HEK293 (cell line): ENCODE results near the gene BBS9.

Experiments
- CTCF ChIA-PET: fragments of 350-600 bp; formaldehyde crosslinking; extraction: SDS; loops from one replicate; lab custom pipeline; 2021; ENCODE audit warnings: antibody characterized with exemption; lab: Yijun Ruan, JAX
- POLR2A ChIA-PET: fragments of 300-600 bp; formaldehyde crosslinking; extraction: SDS; loops from one replicate; lab custom pipeline; 2020; ENCODE audit warnings: antibody characterized with exemption, inconsistent platforms; lab: Yijun Ruan, JAX
- H3K27ac ChIP-seq: fragments of 200-500 bp; sonication (Bioruptor generic); 2 replicates; pipeline ENCODE4 v1.5.1; 2014; ENCODE audit warnings: low read depth, low read length, control low read depth, inconsistent platforms; ENCODE audit errors: extremely low read depth
- H3K36me3 ChIP-seq, 2 experiments: fragments of 200-500 bp in 1 of 2; sonication (Bioruptor generic) in 1 of 2; 1 replicate in 1 of 2; 2 replicates in 1 of 2; pipeline ENCODE4 v1.5.1; 2014 to 2017; ENCODE audit warnings: inconsistent platforms in 2 of 2, low read length in 2 of 2; ENCODE audit not compliant: control insufficient read depth in 2 of 2, insufficient read depth in 1 of 2
- H3K4me1 ChIP-seq: fragments of 200-500 bp; sonication (Bioruptor generic); 2 replicates; pipeline ENCODE4 v1.5.1; 2014; ENCODE audit warnings: mild to moderate bottlenecking, low read length, inconsistent platforms; ENCODE audit not compliant: control insufficient read depth, insufficient read depth
- H3K4me3 ChIP-seq: 2 replicates; pipeline ENCODE4 v1.5.1; 2011; ENCODE audit warnings: low read depth, mild to moderate bottlenecking, control low read depth, low read length, moderate library complexity
- H3K9me3 ChIP-seq: fragments of 200-500 bp; sonication (Bioruptor generic); 2 replicates; pipeline ENCODE4 v1.5.1; 2014; ENCODE audit warnings: low read depth, low read length, inconsistent platforms; ENCODE audit not compliant: control insufficient read depth, insufficient read depth
- HOXC10 ChIP-seq: sonication (generic); formaldehyde crosslinking; IDR thresholded peaks from 2 replicates; pipeline ENCODE4 v1.8.1; 2023; ENCODE audit warnings: mild to moderate bottlenecking, missing genetic modification reagents
- HOXD13 ChIP-seq: sonication (generic); formaldehyde crosslinking; IDR thresholded peaks from 2 replicates; pipeline ENCODE4 v1.8.0; 2022; ENCODE audit warnings: missing genetic modification reagents, borderline replicate concordance
- MEIS1 ChIP-seq: sonication (generic); formaldehyde crosslinking; IDR thresholded peaks from 2 replicates; pipeline ENCODE4 v1.8.1; 2022; ENCODE audit warnings: missing genetic modification reagents, mild to moderate bottlenecking, borderline replicate concordance
- SETDB1 ChIP-seq: IDR thresholded peaks from one replicate; pipeline ENCODE4 v1.6.1; 2017; ENCODE audit warnings: mild to moderate bottlenecking, low read length, moderate library complexity, mixed read lengths; ENCODE audit not compliant: insufficient read length
- SP2 ChIP-seq: fragments of 450-650 bp; formaldehyde crosslinking; IDR thresholded peaks from 2 replicates; pipeline ENCODE4 v1.5.1; 2016; ENCODE audit warnings: missing biosample characterization, missing genetic modification characterization
- SP7 ChIP-seq: fragments of 450-650 bp; formaldehyde crosslinking; IDR thresholded peaks from 2 replicates; pipeline ENCODE4 v1.5.1; 2016; ENCODE audit warnings: missing biosample characterization, missing genetic modification characterization
- ZBTB20 ChIP-seq: fragments of 450-650 bp; formaldehyde crosslinking; IDR thresholded peaks from 2 replicates; pipeline ENCODE4 v1.5.1; 2016; ENCODE audit warnings: missing biosample characterization, missing genetic modification characterization
- ZFP37 ChIP-seq: fragments of 450-650 bp; formaldehyde crosslinking; IDR thresholded peaks from 2 replicates; pipeline ENCODE4 v1.5.1; 2016; ENCODE audit warnings: missing biosample characterization, missing genetic modification characterization
- ZNF223 ChIP-seq: fragments of 450-650 bp; formaldehyde crosslinking; IDR thresholded peaks from 2 replicates; pipeline ENCODE4 v1.5.1; 2016; ENCODE audit warnings: missing biosample characterization, missing genetic modification characterization
- ZNF24 ChIP-seq: fragments of 450-650 bp; formaldehyde crosslinking; IDR thresholded peaks from 2 replicates; pipeline ENCODE4 v1.5.1; 2016; ENCODE audit warnings: missing biosample characterization, missing genetic modification characterization
- ZNF280C ChIP-seq: fragments of 450-650 bp; formaldehyde crosslinking; IDR thresholded peaks from 2 replicates; pipeline ENCODE4 v1.5.1; 2016; ENCODE audit warnings: missing biosample characterization, missing genetic modification characterization
- ZNF292 ChIP-seq: fragments of 450-650 bp; formaldehyde crosslinking; IDR thresholded peaks from 2 replicates; pipeline ENCODE4 v1.5.1; 2016; ENCODE audit warnings: low read depth, missing biosample characterization, missing genetic modification characterization, borderline replicate concordance
- ZNF335 ChIP-seq: fragments of 450-650 bp; formaldehyde crosslinking; conservative IDR thresholded peaks from 2 replicates; pipeline ENCODE4 v1.5.1; 2016; ENCODE audit warnings: missing biosample characterization, missing genetic modification characterization
- ZNF48 ChIP-seq: fragments of 450-650 bp; formaldehyde crosslinking; IDR thresholded peaks from 2 replicates; pipeline ENCODE4 v1.5.1; 2016; ENCODE audit warnings: missing biosample characterization, missing genetic modification characterization
- ZNF558 ChIP-seq: fragments of 450-650 bp; formaldehyde crosslinking; IDR thresholded peaks from 2 replicates; pipeline ENCODE4 v1.5.1; 2016; ENCODE audit warnings: missing biosample characterization, missing genetic modification characterization
- ZNF704 ChIP-seq: fragments of 450-650 bp; formaldehyde crosslinking; IDR thresholded peaks from 2 replicates; pipeline ENCODE4 v1.5.1; 2016; ENCODE audit warnings: missing biosample characterization, missing genetic modification characterization
- ZNF747 ChIP-seq: fragments of 450-650 bp; formaldehyde crosslinking; IDR thresholded peaks from 2 replicates; pipeline ENCODE4 v1.5.1; 2016; ENCODE audit warnings: missing biosample characterization, missing genetic modification characterization
- ZNF76 ChIP-seq: fragments of 450-650 bp; formaldehyde crosslinking; IDR thresholded peaks from 2 replicates; pipeline ENCODE4; 2016; ENCODE audit warnings: low read depth, missing biosample characterization, missing genetic modification characterization, borderline replicate concordance
- ZNF768 ChIP-seq: fragments of 450-650 bp; formaldehyde crosslinking; IDR thresholded peaks from 2 replicates; pipeline ENCODE4 v1.5.1; 2018; ENCODE audit warnings: missing biosample characterization, mild to moderate bottlenecking, missing genetic modification characterization
- ZNF776 ChIP-seq: fragments of 450-650 bp; formaldehyde crosslinking; IDR thresholded peaks from 2 replicates; pipeline ENCODE4 v1.5.0; 2017; ENCODE audit warnings: missing biosample characterization, missing genetic modification characterization, borderline replicate concordance
- TF ChIP-seq, protein P1 (sequence below): fragments of 450-650 bp; IDR thresholded peaks from 2 replicates; pipeline ENCODE4 v1.5.1; 2018; ENCODE audit warnings: missing biosample characterization, missing genetic modification characterization

Gene BBS9

DNA sequence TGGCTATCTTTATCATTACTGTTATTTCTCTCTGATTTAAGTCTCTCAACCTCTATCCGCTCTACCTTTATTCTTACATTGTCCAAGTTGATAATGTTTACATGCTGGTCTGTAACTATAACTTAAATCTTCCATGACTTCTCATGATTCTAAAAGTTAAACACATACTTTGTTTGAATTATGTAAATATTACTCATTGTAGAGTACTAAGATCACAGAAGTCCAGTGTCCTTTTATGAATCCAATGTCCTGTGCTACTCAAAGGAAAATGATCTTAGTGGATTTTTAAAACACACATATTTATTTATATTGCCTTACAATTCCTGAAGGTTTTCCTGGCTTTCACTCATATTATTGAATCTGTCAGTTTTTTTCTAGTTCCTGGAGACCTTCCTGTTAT is 70.9 kb downstream of the BBS9 start:
- CTCF ChIA-PET, result interaction anchor here (0.6 kb wide), 1 partner anchor 42 kb away, joined by 4 read pairs; no protein-coding TSS in a partner anchor
- no peak overlapping the region for H3K27ac ChIP-seq
- TF ChIP-seq HOXC10 (CRISPR knock-in tag), result no peak
- H3K4me1 ChIP-seq, result no peaks in the 10 kb centered on the region
- no peaks in the 10 kb centered on the region for H3K9me3 ChIP-seq
- no peak overlapping the region for H3K4me3 ChIP-seq
- POLR2A ChIA-PET, result no interaction called here
- no peaks in the 10 kb centered on the region for H3K36me3 ChIP-seq

DNA sequence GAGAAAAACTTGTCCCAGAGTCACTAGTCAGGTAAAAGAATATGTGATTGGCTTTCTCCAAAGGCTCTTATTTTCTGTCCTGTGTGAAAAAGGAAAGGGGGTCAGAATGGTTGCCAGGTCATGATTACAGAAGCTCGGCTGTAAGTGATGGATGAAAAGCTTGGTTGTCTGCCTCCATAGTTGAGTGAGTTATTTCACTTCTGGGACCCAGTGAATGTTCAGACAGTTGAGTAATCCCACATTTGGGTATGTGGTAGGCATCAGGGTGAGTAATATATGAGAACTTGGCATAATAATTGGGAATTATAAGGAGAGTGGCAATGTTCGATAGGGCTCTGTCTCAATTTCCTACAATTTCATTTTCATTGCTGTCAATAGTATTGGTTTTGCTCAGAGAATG is 72.5 kb downstream of the BBS9 start:
- ChIA-PET POLR2A (no interaction called here), CTCF (no interaction called here)
- no peak for TF ChIP-seq ZNF223 (tag by site-specific recombination)
- no peak for TF ChIP-seq ZNF776 (tag by site-specific recombination)
- no peak for TF ChIP-seq ZNF76
- TF ChIP-seq ZNF292, result no peak
- no peak for TF ChIP-seq ZNF558 (tag by site-specific recombination)
- no peak for TF ChIP-seq MEIS1 (CRISPR knock-in tag)
- TF ChIP-seq, protein P1, sequence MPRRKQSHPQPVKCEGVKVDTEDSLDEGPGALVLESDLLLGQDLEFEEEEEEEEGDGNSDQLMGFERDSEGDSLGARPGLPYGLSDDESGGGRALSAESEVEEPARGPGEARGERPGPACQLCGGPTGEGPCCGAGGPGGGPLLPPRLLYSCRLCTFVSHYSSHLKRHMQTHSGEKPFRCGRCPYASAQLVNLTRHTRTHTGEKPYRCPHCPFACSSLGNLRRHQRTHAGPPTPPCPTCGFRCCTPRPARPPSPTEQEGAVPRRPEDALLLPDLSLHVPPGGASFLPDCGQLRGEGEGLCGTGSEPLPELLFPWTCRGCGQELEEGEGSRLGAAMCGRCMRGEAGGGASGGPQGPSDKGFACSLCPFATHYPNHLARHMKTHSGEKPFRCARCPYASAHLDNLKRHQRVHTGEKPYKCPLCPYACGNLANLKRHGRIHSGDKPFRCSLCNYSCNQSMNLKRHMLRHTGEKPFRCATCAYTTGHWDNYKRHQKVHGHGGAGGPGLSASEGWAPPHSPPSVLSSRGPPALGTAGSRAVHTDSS (tag by site-specific recombination), result no peak
- no peak for TF ChIP-seq ZNF704 (tag by site-specific recombination)
- TF ChIP-seq ZNF335 (tag by site-specific recombination), result no peak
- TF ChIP-seq ZNF747 (tag by site-specific recombination), result no peak
- TF ChIP-seq SP2 (tag by site-specific recombination), result no peak
- TF ChIP-seq ZNF280C (tag by site-specific recombination), result no peak
- TF ChIP-seq ZNF48 (tag by site-specific recombination), result no peak
- no peak for TF ChIP-seq ZNF24 (tag by site-specific recombination)
- no peak for TF ChIP-seq ZBTB20 (tag by site-specific recombination)
- TF ChIP-seq ZFP37 (tag by site-specific recombination), result no peak
- no peak for TF ChIP-seq SP7 (tag by site-specific recombination)
- H3K9me3 ChIP-seq, result no peaks in the 10 kb centered on the region
- no peak overlapping the region for H3K4me3 ChIP-seq
- H3K27ac ChIP-seq, result no peak overlapping the region
- H3K4me1 ChIP-seq, result no peaks in the 10 kb centered on the region
- H3K36me3 ChIP-seq, result no peaks in the 10 kb centered on the region

DNA sequence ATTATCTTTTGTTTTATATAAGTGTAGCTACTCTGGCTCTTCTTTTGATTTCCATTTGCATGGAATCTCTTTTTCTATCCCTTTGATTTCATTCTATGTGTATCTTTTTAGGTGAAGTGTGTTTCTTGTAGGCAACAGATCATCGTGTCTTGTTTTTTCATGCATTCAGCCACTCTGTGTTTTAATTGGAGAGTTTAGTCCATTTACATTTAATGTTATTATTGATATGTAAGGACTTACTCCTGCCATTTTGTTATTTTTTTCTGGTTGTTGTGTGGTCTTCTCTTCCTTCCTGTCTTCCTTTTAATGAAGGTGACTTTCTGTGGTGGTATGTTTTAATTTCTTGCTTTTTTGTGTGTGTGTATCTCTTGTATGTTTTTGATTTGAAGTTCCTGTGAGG is 81.6 kb downstream of the BBS9 start:
- H3K36me3 ChIP-seq, result no peaks in the 10 kb centered on the region
- no peaks in the 10 kb centered on the region for H3K9me3 ChIP-seq
- TF ChIP-seq SETDB1 (peak; percentile 31), HOXD13 (CRISPR knock-in tag) (no peak), ZNF768 (tag by site-specific recombination) (no peak)
- ChIA-PET POLR2A (no interaction called here), CTCF (no interaction called here)
- H3K27ac ChIP-seq, result no peak overlapping the region
- H3K4me1 ChIP-seq, result no peaks in the 10 kb centered on the region
- no peak overlapping the region for H3K4me3 ChIP-seq
